Calu3 (cell line): ENCODE data around the gene NR1D1. TPM values are rescaled to one million over a fixed set of nuclear protein-coding genes. Genes with fewer than 3 reads are reported as not detected.

Experiments used
- BruUV-seq: library from RNA; stranded (reverse); fragments of 400-500 nt; replicated peaks from 2 replicates; lab custom pipeline; 2021; lab: Mats Ljungman, UMichigan
- CTCF ChIA-PET: fragments of 300-600 bp; sonication (Branson Sonifier 250); formaldehyde crosslinking; loops from one replicate; lab custom pipeline; 2022; ENCODE audit warnings: antibody characterized with exemption; lab: Charles Lee
- DNase-seq: peaks from one replicate; pipeline ENCODE4 v3.0.0; 2022
- H3K27ac Mint-ChIP-seq: one replicate; pipeline ENCODE4 v1.8.0; 2022; ENCODE audit warnings: mixed read lengths; ENCODE audit not compliant: unreplicated experiment
- H3K27me3 Mint-ChIP-seq: one replicate; pipeline ENCODE4 v1.8.0; 2022; ENCODE audit warnings: mixed read lengths; ENCODE audit not compliant: unreplicated experiment
- H3K36me3 Mint-ChIP-seq: one replicate; pipeline ENCODE4 v1.8.0; 2022; ENCODE audit warnings: mild to moderate bottlenecking, moderate library complexity, mixed read lengths; ENCODE audit not compliant: insufficient read depth, unreplicated experiment
- H3K4me1 Mint-ChIP-seq: one replicate; pipeline ENCODE4 v1.8.0; 2022; ENCODE audit warnings: mild to moderate bottlenecking, low read depth, mixed read lengths; ENCODE audit not compliant: unreplicated experiment
- H3K4me3 Mint-ChIP-seq: one replicate; pipeline ENCODE4 v1.8.0; 2022; ENCODE audit warnings: mild to moderate bottlenecking, low read depth, moderate library complexity, mixed read lengths; ENCODE audit not compliant: unreplicated experiment
- H3K9me3 Mint-ChIP-seq: one replicate; pipeline ENCODE4 v1.8.0; 2022; ENCODE audit warnings: low read depth, mixed read lengths; ENCODE audit not compliant: unreplicated experiment
- CTCF ChIP-seq: fragments of 200-600 bp; IDR thresholded peaks from one replicate; pipeline ENCODE4 v1.8.0; 2022; ENCODE audit warnings: antibody characterized with exemption; ENCODE audit not compliant: unreplicated experiment
- intact Hi-C: fragments of 100-400 bp; cut with micrococcal nuclease; formaldehyde crosslinking; loops from one replicate; pipeline ENCODE4 v1.10.0; 2022; ENCODE audit not compliant: unreplicated experiment
- total RNA-seq: library from RNA; stranded (reverse); gene quantifications from 2 replicates; pipeline ENCODE4 v1.2.3, GENCODE V29; 2022

NR1D1 gene
- total RNA-seq, 1 experiment from 2014 or later, result 36.4 TPM

- peak overlapping the region; percentile 9 for H3K4me3 Mint-ChIP-seq
- TF ChIP-seq CTCF, result no peak
- CTCF ChIA-PET, result interaction anchor here (0.6 to 16.6 kb wide), 9 partner anchors 30 to 1036 kb away, joined by 3 to 1006 read pairs (median 3); partner anchors contain the start of genes MED24 and THRA
These were observed 7.3 kb upstream of the NR1D1 start for GRCh38 chr17:40107522-40108174.

GRCh38 chr17:40106760-40107521 lies 6.6 kb upstream of the NR1D1 start:
- no peak for DNase-seq
- Mint-ChIP-seq H3K4me3 (no peak overlapping the region), H3K4me1 (peaks cover 92% of the 10 kb centered on the region), H3K27ac (no peak overlapping the region), H3K27me3 (no peaks in the 10 kb centered on the region), H3K36me3 (peaks cover 23% of the 10 kb centered on the region), H3K9me3 (no peaks in the 10 kb centered on the region)
- BruUV-seq, result no TSS peak
- intact Hi-C loops, result no loop called here
- CTCF ChIA-PET, result interaction anchor here (0.5 to 16.6 kb wide), 15 partner anchors 14 to 1037 kb away, joined by 3 to 1006 read pairs (median 3); partner anchors contain the start of genes MED24 and THRA
- TF ChIP-seq CTCF, result no peak

More at GRCh38 chr17:40107522-40108174, 7.3 kb upstream of the NR1D1 start:
- Mint-ChIP-seq H3K36me3 (peaks cover 28% of the 10 kb centered on the region), H3K4me1 (peaks cover 93% of the 10 kb centered on the region), H3K9me3 (no peaks in the 10 kb centered on the region), H3K27me3 (no peaks in the 10 kb centered on the region), H3K27ac (peak overlapping the region; percentile 13)
- no TSS peak for BruUV-seq
- intact Hi-C loops, result no loop called here
- no peak for DNase-seq

GRCh38 chr17:40105861-40106759 lies 5.7 kb upstream of the NR1D1 start:
- TF ChIP-seq CTCF, result no peak
- H3K4me1 Mint-ChIP-seq, result peaks cover 92% of the 10 kb centered on the region
- BruUV-seq, result no TSS peak
- intact Hi-C loops, result no loop called here
- DNase-seq, result no peak
- H3K27me3 Mint-ChIP-seq, result no peaks in the 10 kb centered on the region
- no peaks in the 10 kb centered on the region for H3K9me3 Mint-ChIP-seq
- H3K36me3 Mint-ChIP-seq, result peaks cover 23% of the 10 kb centered on the region
- no peak overlapping the region for H3K4me3 Mint-ChIP-seq
- CTCF ChIA-PET, result interaction anchor here (0.6 to 16.6 kb wide), 9 partner anchors 7 to 491 kb away, joined by 3 to 1006 read pairs (median 5); partner anchors contain the start of genes MED24 and THRA
- no peak overlapping the region for H3K27ac Mint-ChIP-seq
